Breast epithelium (tissue), 3 donors: ENCODE data around the gene RPSA.

ENCODE experiments used
- POLR2A ChIP-seq: fragments of 450-650 bp; IDR thresholded peaks from one replicate; pipeline ENCODE4 v1.6.1; 2016; ENCODE audit warnings: antibody characterized with exemption, mild to moderate bottlenecking, moderate library complexity
- POLR2AphosphoS5 ChIP-seq, 3 donors: sonication (generic); formaldehyde crosslinking; IDR thresholded peaks; one replicate each; pipeline ENCODE4 v1.6.1; 2017; ENCODE audit warnings: antibody characterized with exemption in 3 of 3
- TF ChIP-seq, protein P1 (sequence below), 3 donors: fragments of 450-650 bp; IDR thresholded peaks; one replicate each; pipeline ENCODE4 v1.5.1; 2016 to 2017; ENCODE audit warnings: antibody characterized with exemption in 3 of 3, mild to moderate bottlenecking in 3 of 3, moderate library complexity in 3 of 3

DNA sequence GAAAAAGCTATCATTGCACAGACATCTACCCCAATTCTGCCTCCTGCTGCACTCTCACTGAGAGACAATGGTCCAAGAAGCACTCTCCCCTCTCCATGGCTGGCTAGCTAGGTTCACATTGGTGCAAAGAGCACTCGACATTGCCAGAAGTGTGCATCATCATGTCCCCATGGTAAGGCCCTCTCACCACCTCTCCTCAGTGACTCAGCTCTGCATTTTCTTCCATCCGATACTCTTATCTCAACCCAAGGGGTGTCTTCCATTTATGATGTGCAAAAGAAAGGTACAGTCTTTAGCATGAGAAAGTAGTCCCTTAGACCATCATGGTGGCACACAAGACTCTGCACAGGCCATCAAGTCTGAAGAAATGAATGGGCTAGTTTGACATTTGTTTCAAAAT is 14.0 kb downstream of the RPSA start:
- TF ChIP-seq, protein P1, sequence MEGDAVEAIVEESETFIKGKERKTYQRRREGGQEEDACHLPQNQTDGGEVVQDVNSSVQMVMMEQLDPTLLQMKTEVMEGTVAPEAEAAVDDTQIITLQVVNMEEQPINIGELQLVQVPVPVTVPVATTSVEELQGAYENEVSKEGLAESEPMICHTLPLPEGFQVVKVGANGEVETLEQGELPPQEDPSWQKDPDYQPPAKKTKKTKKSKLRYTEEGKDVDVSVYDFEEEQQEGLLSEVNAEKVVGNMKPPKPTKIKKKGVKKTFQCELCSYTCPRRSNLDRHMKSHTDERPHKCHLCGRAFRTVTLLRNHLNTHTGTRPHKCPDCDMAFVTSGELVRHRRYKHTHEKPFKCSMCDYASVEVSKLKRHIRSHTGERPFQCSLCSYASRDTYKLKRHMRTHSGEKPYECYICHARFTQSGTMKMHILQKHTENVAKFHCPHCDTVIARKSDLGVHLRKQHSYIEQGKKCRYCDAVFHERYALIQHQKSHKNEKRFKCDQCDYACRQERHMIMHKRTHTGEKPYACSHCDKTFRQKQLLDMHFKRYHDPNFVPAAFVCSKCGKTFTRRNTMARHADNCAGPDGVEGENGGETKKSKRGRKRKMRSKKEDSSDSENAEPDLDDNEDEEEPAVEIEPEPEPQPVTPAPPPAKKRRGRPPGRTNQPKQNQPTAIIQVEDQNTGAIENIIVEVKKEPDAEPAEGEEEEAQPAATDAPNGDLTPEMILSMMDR (IDR thresholded peaks at IDR 0.05) = no peak
- TF ChIP-seq POLR2AphosphoS5 (IDR thresholded peaks at IDR 0.05) (no peak), POLR2A (no peak)
